ENCODE results near the gene RNMT.

Gene RNMT

GRCh38 chr18:13791181-13791580 is 64.7 kb downstream of the RNMT start:
- no peak for TF ChIP-seq POU2F2 (IDR thresholded peaks at IDR 0.05; ENCODE audit: low read depth, low read length)
- no peak for TF ChIP-seq PAX5 (IDR thresholded peaks at IDR 0.05; ENCODE audit: insufficient read depth, low read length, severe bottlenecking)
- no peak for TF ChIP-seq SPI1 (IDR thresholded peaks at IDR 0.05; ENCODE audit: low read depth, low read length)
- TF ChIP-seq POLR2AphosphoS5 (IDR thresholded peaks at IDR 0.05; ENCODE audit: low read depth, low read length), result no peak
- TF ChIP-seq POLR2A (IDR thresholded peaks at IDR 0.05; ENCODE audit: low read depth, low read length), result no peak
- TF ChIP-seq TAF1 (IDR thresholded peaks at IDR 0.05; ENCODE audit: low read depth, low read length), result no peak
- DNase-seq (ENCODE audit: insufficient read length, low spot score), result no peak
- FAIRE-seq, result no peak

GRCh38 chr18:13793819-13794218 is 67.3 kb downstream of the RNMT start:
- FAIRE-seq, result no peak
- no peak for TF ChIP-seq POLR2AphosphoS5 (IDR thresholded peaks at IDR 0.05; ENCODE audit: low read depth, low read length)
- DNase-seq (ENCODE audit: insufficient read length, low spot score), result no peak

- TF ChIP-seq POU2F2 (IDR thresholded peaks at IDR 0.05; ENCODE audit: low read depth, low read length) (no peak), PAX5 (IDR thresholded peaks at IDR 0.05; ENCODE audit: insufficient read depth, low read length, severe bottlenecking) (no peak), SPI1 (IDR thresholded peaks at IDR 0.05; ENCODE audit: low read depth, low read length) (no peak), POLR2A (IDR thresholded peaks at IDR 0.05; ENCODE audit: low read depth, low read length) (no peak), POLR2AphosphoS5 (IDR thresholded peaks at IDR 0.05; ENCODE audit: low read depth, low read length) (no peak), TAF1 (IDR thresholded peaks at IDR 0.05; ENCODE audit: low read depth, low read length) (no peak)
- DNase-seq (ENCODE audit: insufficient read length, low spot score) (no peak), FAIRE-seq (no peak)
These were observed 70.0 kb downstream of the RNMT start for GRCh38 chr18:13796515-13796914.

- TF ChIP-seq SPI1 (IDR thresholded peaks at IDR 0.05; ENCODE audit: low read depth, low read length), result no peak
- no peak for TF ChIP-seq PAX5 (IDR thresholded peaks at IDR 0.05; ENCODE audit: insufficient read depth, low read length, severe bottlenecking)
- TF ChIP-seq POU2F2 (IDR thresholded peaks at IDR 0.05; ENCODE audit: low read depth, low read length), result no peak
- TF ChIP-seq POLR2A (IDR thresholded peaks at IDR 0.05; ENCODE audit: low read depth, low read length), result no peak
- no peak for TF ChIP-seq POLR2AphosphoS5 (IDR thresholded peaks at IDR 0.05; ENCODE audit: low read depth, low read length)
- no peak for TF ChIP-seq TAF1 (IDR thresholded peaks at IDR 0.05; ENCODE audit: low read depth, low read length)
- no peak for FAIRE-seq
- DNase-seq (ENCODE audit: insufficient read length, low spot score), result no peak
These were observed 70.7 kb downstream of the RNMT start for GRCh38 chr18:13797157-13797611.

- DNase-seq (ENCODE audit: insufficient read length, low spot score) (no peak), FAIRE-seq (no peak)
- TF ChIP-seq POLR2AphosphoS5 (IDR thresholded peaks at IDR 0.05; ENCODE audit: low read depth, low read length), result no peak
- no peak for TF ChIP-seq TAF1 (IDR thresholded peaks at IDR 0.05; ENCODE audit: low read depth, low read length)
- no peak for TF ChIP-seq SPI1 (IDR thresholded peaks at IDR 0.05; ENCODE audit: low read depth, low read length)
- TF ChIP-seq PAX5 (IDR thresholded peaks at IDR 0.05; ENCODE audit: insufficient read depth, low read length, severe bottlenecking), result no peak
- no peak for TF ChIP-seq POU2F2 (IDR thresholded peaks at IDR 0.05; ENCODE audit: low read depth, low read length)
- no peak for TF ChIP-seq POLR2A (IDR thresholded peaks at IDR 0.05; ENCODE audit: low read depth, low read length)
These were observed 72.9 kb downstream of the RNMT start for GRCh38 chr18:13799396-13799795.

GRCh38 chr18:13800505-13801259 is 74.2 kb downstream of the RNMT start:
- no peak for FAIRE-seq
- no peak for TF ChIP-seq TAF1 (IDR thresholded peaks at IDR 0.05; ENCODE audit: low read depth, low read length)
- TF ChIP-seq SPI1 (IDR thresholded peaks at IDR 0.05; ENCODE audit: low read depth, low read length), result no peak
- DNase-seq (ENCODE audit: insufficient read length, low spot score), result peak; percentile 37

GRCh38 chr18:13801260-13801601 is 74.8 kb downstream of the RNMT start:
- DNase-seq (ENCODE audit: insufficient read length, low spot score) (no peak), FAIRE-seq (no peak)
- TF ChIP-seq POLR2A (IDR thresholded peaks at IDR 0.05; ENCODE audit: low read depth, low read length) (no peak), POLR2AphosphoS5 (IDR thresholded peaks at IDR 0.05; ENCODE audit: low read depth, low read length) (no peak), SPI1 (IDR thresholded peaks at IDR 0.05; ENCODE audit: low read depth, low read length) (no peak), PAX5 (IDR thresholded peaks at IDR 0.05; ENCODE audit: insufficient read depth, low read length, severe bottlenecking) (no peak), POU2F2 (IDR thresholded peaks at IDR 0.05; ENCODE audit: low read depth, low read length) (no peak), TAF1 (IDR thresholded peaks at IDR 0.05; ENCODE audit: low read depth, low read length) (no peak)

GRCh38 chr18:13804305-13804704 is 77.8 kb downstream of the RNMT start:
- TF ChIP-seq PAX5 (IDR thresholded peaks at IDR 0.05; ENCODE audit: insufficient read depth, low read length, severe bottlenecking), result no peak
- TF ChIP-seq POLR2A (IDR thresholded peaks at IDR 0.05; ENCODE audit: low read depth, low read length), result no peak
- no peak for TF ChIP-seq SPI1 (IDR thresholded peaks at IDR 0.05; ENCODE audit: low read depth, low read length)
- no peak for TF ChIP-seq POLR2AphosphoS5 (IDR thresholded peaks at IDR 0.05; ENCODE audit: low read depth, low read length)
- TF ChIP-seq TAF1 (IDR thresholded peaks at IDR 0.05; ENCODE audit: low read depth, low read length), result no peak
- TF ChIP-seq POU2F2 (IDR thresholded peaks at IDR 0.05; ENCODE audit: low read depth, low read length), result no peak
- no peak for FAIRE-seq
- DNase-seq (ENCODE audit: insufficient read length, low spot score), result no peak

- FAIRE-seq, result no peak
- no peak for DNase-seq (ENCODE audit: insufficient read length, low spot score)
- TF ChIP-seq POLR2AphosphoS5 (IDR thresholded peaks at IDR 0.05; ENCODE audit: low read depth, low read length) (no peak), POLR2A (IDR thresholded peaks at IDR 0.05; ENCODE audit: low read depth, low read length) (no peak), POU2F2 (IDR thresholded peaks at IDR 0.05; ENCODE audit: low read depth, low read length) (no peak), TAF1 (IDR thresholded peaks at IDR 0.05; ENCODE audit: low read depth, low read length) (no peak), PAX5 (IDR thresholded peaks at IDR 0.05; ENCODE audit: insufficient read depth, low read length, severe bottlenecking) (no peak), SPI1 (IDR thresholded peaks at IDR 0.05; ENCODE audit: low read depth, low read length) (no peak)
These were observed 82.0 kb downstream of the RNMT start for GRCh38 chr18:13808294-13809042.

- FAIRE-seq, result no peak
- TF ChIP-seq POLR2AphosphoS5 (IDR thresholded peaks at IDR 0.05; ENCODE audit: low read depth, low read length) (no peak), POU2F2 (IDR thresholded peaks at IDR 0.05; ENCODE audit: low read depth, low read length) (no peak), TAF1 (IDR thresholded peaks at IDR 0.05; ENCODE audit: low read depth, low read length) (no peak), POLR2A (IDR thresholded peaks at IDR 0.05; ENCODE audit: low read depth, low read length) (no peak), SPI1 (IDR thresholded peaks at IDR 0.05; ENCODE audit: low read depth, low read length) (no peak), PAX5 (IDR thresholded peaks at IDR 0.05; ENCODE audit: insufficient read depth, low read length, severe bottlenecking) (no peak)
These were observed 82.6 kb downstream of the RNMT start for GRCh38 chr18:13809043-13809430.

More at GRCh38 chr18:13809043-13809430, 82.6 kb downstream of the RNMT start:
- no peak for DNase-seq (ENCODE audit: insufficient read length, low spot score)

Measured in GM12891 (cell line).